Daoy (cell line): Measurements from ENCODE around the gene ADH1A. TPM values are rescaled to one million over a fixed set of nuclear protein-coding genes. Genes with fewer than 3 reads are reported as not detected.
"Not testable (repeated sequence)": the region's sequence is repeated elsewhere in the genome, so short reads cannot be mapped to it uniquely, and the experiment has no call there.

Source experiments
- DNase-seq: peaks from one replicate; pipeline ENCODE4 v3.0.0-alpha.2; 2015; ENCODE audit warnings: low read depth
- total RNA-seq: library from RNA; depleted of rRNA; stranded (reverse); fragments of >200 nt; shearing (Covaris generic); gene quantifications from 2 replicates; pipeline ENCODE4 v1.2.3, GENCODE V29; 2014; rRNA removed

ADH1A gene
- total RNA-seq, 1 experiment from 2014 or later, result not detected

- DNase-seq, result no peak
Measured at GRCh38 chr4:99281261-99281660, 9.5 kb downstream of the ADH1A start.

- DNase-seq, result no peak
Measured at GRCh38 chr4:99276417-99276816, 14.4 kb downstream of the ADH1A start.

GRCh38 chr4:99275885-99276284, 14.9 kb downstream of the ADH1A start:
- no peak for DNase-seq

GRCh38 chr4:99275050-99275449, 15.7 kb downstream of the ADH1A start:
- no peak for DNase-seq

- DNase-seq, result no peak
Measured at GRCh38 chr4:99273704-99274103, 17.1 kb downstream of the ADH1A start.

- no peak for DNase-seq
Measured at GRCh38 chr4:99264927-99265326, 25.9 kb downstream of the ADH1A start.

GRCh38 chr4:99252746-99253145, 38.0 kb downstream of the ADH1A start:
- DNase-seq, result no peak

- DNase-seq, result no peak
Measured at GRCh38 chr4:99248714-99249113, 42.1 kb downstream of the ADH1A start.

GRCh38 chr4:99235955-99236354, 54.8 kb downstream of the ADH1A start:
- DNase-seq, result no peak

GRCh38 chr4:99234331-99235010, 56.3 kb downstream of the ADH1A start:
- no peak for DNase-seq

- not testable (repeated sequence) for DNase-seq
Measured at GRCh38 chr4:99233397-99233796, 57.4 kb downstream of the ADH1A start.

- DNase-seq, result not testable (repeated sequence)
Measured at GRCh38 chr4:99228706-99229105, 62.1 kb downstream of the ADH1A start.

- not testable (repeated sequence) for DNase-seq
Measured at GRCh38 chr4:99227646-99228045, 63.1 kb downstream of the ADH1A start.

Other genes starting within 250 kb of the ADH1A start
- gene ADH5, start 202.2 kb downstream of the ADH1A start, total RNA-seq, result 78.8 and 92.2 TPM in 2 replicates
- gene ADH4, start 146.7 kb downstream of the ADH1A start, total RNA-seq, result not detected in 2 replicates
- gene ADH6, start 71.7 kb downstream of the ADH1A start, total RNA-seq, result not detected in 2 replicates
- gene ADH1B, start 30.4 kb upstream of the ADH1A start, total RNA-seq, result not detected in 2 replicates
- not detected in 2 replicates for gene ADH1C, start 61.8 kb upstream of the ADH1A start, total RNA-seq
- gene ADH7, start 144.4 kb upstream of the ADH1A start, total RNA-seq, result not detected in 2 replicates
- not detected in 2 replicates for gene C4orf17, start 220.0 kb upstream of the ADH1A start, total RNA-seq